Heart left ventricle (tissue), 16 donors: ENCODE data around the gene MKRN2OS. TPM values are rescaled to one million over a fixed set of nuclear protein-coding genes. Genes with fewer than 3 reads are reported as not detected.

Experiments used
- ATAC-seq, 4 donors: fragments of 200-7000 bp; cut with Tn5 transposase; one replicate each; pipeline ENCODE4 v1.9.1; 2020 to 2022; ENCODE audit warnings: moderate library complexity in 4 of 4, mild to moderate bottlenecking in 3 of 4, moderate number of reproducible peaks in 1 of 4
- DNase-seq, 5 donors: peaks; one replicate each; pipeline ENCODE4 v3.0.0-alpha.2; 2020
- H3K27ac ChIP-seq, 12 donors: fragments of 200-600 bp; sonication (generic) in 4 of 12; one replicate each; pipeline versions ENCODE4 v1.5.0 to v1.8.0; 2016 to 2022; ENCODE audit warnings: mild to moderate bottlenecking in 2 of 12
- H3K27me3 ChIP-seq, 9 donors: fragments of 200-600 bp; sonication (generic) in 2 of 9; one replicate each; pipeline versions ENCODE4 v1.5.1 to v1.8.0; 2016 to 2022; ENCODE audit warnings: mild to moderate bottlenecking in 3 of 9
- H3K36me3 ChIP-seq, 9 donors: fragments of 200-600 bp; sonication (generic) in 2 of 9; one replicate each; pipeline versions ENCODE4 v1.5.0 to v1.8.0; 2018 to 2022; ENCODE audit warnings: mild to moderate bottlenecking in 2 of 9
- H3K4me1 ChIP-seq, 12 donors: fragments of 200-600 bp; sonication (generic) in 4 of 12; one replicate each; pipeline versions ENCODE4 v1.5.0 to v1.8.0; 2016 to 2022; ENCODE audit warnings: mild to moderate bottlenecking in 3 of 12
- H3K4me3 ChIP-seq, 12 donors: fragments of 200-600 bp; sonication (generic) in 4 of 12; one replicate each; pipeline versions ENCODE4 v1.5.0 to v1.8.0; 2017 to 2022; ENCODE audit warnings: mild to moderate bottlenecking in 9 of 12, moderate library complexity in 4 of 12
- H3K9me3 ChIP-seq, 12 donors: fragments of 200-600 bp; sonication (generic) in 4 of 12; one replicate each; pipeline versions ENCODE4 v1.5.0 to v1.8.0; 2016 to 2022; ENCODE audit warnings: mild to moderate bottlenecking in 1 of 12
- POLR2A ChIP-seq, 2 donors: fragments of 450-650 bp; IDR thresholded peaks; one replicate each; pipeline ENCODE4 v1.6.1; 2017; ENCODE audit warnings: antibody characterized with exemption in 2 of 2, mild to moderate bottlenecking in 2 of 2, moderate library complexity in 2 of 2
- WGBS, 4 donors: extraction: QIAGEN DNeasy Blood & Tissue Kit in 2 of 4; methylation state at CpG; one replicate each; pipeline versions ENCODE4 v1.1.5 to v1.1.7; 2013 to 2018; 5-methylcytosine and 5-hydroxymethylcytosine counted together
- intact Hi-C, 10 donors: fragments of 100-400 bp; cut with DNase I; formaldehyde crosslinking; loops; one replicate each; pipeline versions ENCODE4 v1.11.1 to v1.14.2; 2022
- polyA plus RNA-seq, 2 donors: library from polyadenylated mRNA; stranded (reverse); fragments of 200-250 nt; gene quantifications; one replicate each; pipeline ENCODE4 v1.2.3, GENCODE V29; 2013
- total RNA-seq, 9 donors: library from RNA; depleted of rRNA in 2 of 9; stranded (reverse); fragments of >200 nt in 2 of 9; fragmentation: NEBNext Ultra II Directional in 3 of 9; extraction: Animal tissue kit (Norgen Biotek cat#: 25700) in 3 of 9; gene quantifications; one replicate each; pipeline versions ENCODE4 v1.1.0 to v1.2.4, GENCODE V29; 2016 to 2023
- TF ChIP-seq, protein P1 (sequence below), 12 donors: fragments of 200-600 bp; sonication (generic) in 4 of 12; IDR thresholded peaks; one replicate each; pipeline versions ENCODE4 v1.5.0 to v1.8.0; 2018 to 2022; ENCODE audit warnings: antibody characterized with exemption in 12 of 12, mild to moderate bottlenecking in 5 of 12
- donor health status: ischemic (EF 13 %, LVEDD 7.1; RV severe dilation, severe dysfunction).
- donor health status: healthy with polysubstance abuse.
- donor health status: DM: no; HTN: yes; CAD: no.
- donor health status: DM: no; HTN: no; CAD: no.
- donor health status: ischemic (EF 25% LVEDD 6.9; RV normal size, moderate dysfunction).
- donor health status: ischemic (EF 25% LVEDD 5.7; RV mildly dilated, moderate dysfunction).
- donor health status: healthy.
- donor health status: DM: yes; HTN: yes; CAD: no.
- donor health status: ischemic (EF 35%, LVEDD 5.7; RV mildly dilated, moderate dysfunction).
- donor health status: nonischemic (EF 11% LVEDD 7.7; RV severe dilation, severe dysfunction).
- donor health status: DM: yes; HTN: yes; CAD: no.
- donor health status: PGD.
- donor health status: ischemic (EF 29% LVEDD 5.4; RV normal size, mild dysfunction).
- donor health status: nonischemic (EF 23%, LVEDD 6.1; RV moderate dilation, normal function).

MKRN2OS gene
- total and polyA plus RNA-seq, 11 donors, result 0.42 to 11.4 (median 1.1) TPM; not detected in 4

DNA sequence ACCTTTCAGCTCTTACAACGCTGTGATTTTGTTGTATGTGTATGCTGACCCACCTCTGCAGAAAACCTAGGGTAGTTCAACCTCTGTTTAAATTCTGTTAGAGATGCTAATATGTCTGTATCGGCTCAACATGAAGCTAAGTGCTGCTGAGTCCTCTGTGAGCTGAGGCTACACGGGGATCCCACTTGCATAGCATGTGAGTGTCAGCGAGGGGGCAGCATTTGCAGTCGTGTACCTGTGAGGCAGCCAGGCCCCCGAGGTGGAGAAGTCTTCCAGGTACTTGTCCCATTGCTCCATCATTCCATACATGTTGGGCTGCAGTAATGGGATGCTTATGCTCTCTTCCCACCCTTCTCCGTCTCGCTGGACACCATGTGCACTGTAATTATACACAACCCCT is 3.7 kb downstream of the MKRN2OS start:
- Histone ChIP-seq H3K4me1 (no peaks in the 10 kb centered on the region), H3K4me3 (no peak overlapping the region), H3K27ac (no peak overlapping the region), H3K27me3 (no peaks in the 10 kb centered on the region), H3K9me3 (no peaks in the 10 kb centered on the region), H3K36me3 (peaks cover 0 to 16% (median 3%) of the 10 kb centered on the region in 9 donors)
- WGBS, 4 donors, result 55 to 68% (median 64%) methylated on average over 8 of the region's 8 CpGs
- ATAC-seq (peak in 2 of 4 donors; percentile 41 to 61), DNase-seq (peak in 2 of 5 donors; percentile 46 to 68)
- intact Hi-C loops, result loop anchor here in 1 of 10 donors (10.0 kb wide), 1 partner anchor 363 kb away; no protein-coding TSS in a partner anchor
- TF ChIP-seq POLR2A (IDR thresholded peaks at IDR 0.05), result no peak
- TF ChIP-seq, protein P1, sequence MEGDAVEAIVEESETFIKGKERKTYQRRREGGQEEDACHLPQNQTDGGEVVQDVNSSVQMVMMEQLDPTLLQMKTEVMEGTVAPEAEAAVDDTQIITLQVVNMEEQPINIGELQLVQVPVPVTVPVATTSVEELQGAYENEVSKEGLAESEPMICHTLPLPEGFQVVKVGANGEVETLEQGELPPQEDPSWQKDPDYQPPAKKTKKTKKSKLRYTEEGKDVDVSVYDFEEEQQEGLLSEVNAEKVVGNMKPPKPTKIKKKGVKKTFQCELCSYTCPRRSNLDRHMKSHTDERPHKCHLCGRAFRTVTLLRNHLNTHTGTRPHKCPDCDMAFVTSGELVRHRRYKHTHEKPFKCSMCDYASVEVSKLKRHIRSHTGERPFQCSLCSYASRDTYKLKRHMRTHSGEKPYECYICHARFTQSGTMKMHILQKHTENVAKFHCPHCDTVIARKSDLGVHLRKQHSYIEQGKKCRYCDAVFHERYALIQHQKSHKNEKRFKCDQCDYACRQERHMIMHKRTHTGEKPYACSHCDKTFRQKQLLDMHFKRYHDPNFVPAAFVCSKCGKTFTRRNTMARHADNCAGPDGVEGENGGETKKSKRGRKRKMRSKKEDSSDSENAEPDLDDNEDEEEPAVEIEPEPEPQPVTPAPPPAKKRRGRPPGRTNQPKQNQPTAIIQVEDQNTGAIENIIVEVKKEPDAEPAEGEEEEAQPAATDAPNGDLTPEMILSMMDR (IDR thresholded peaks at IDR 0.05), result peak in 8 of 12 donors; percentile 21 to 42 (median 30)

GRCh38 chr3:12536423-12536822 is 8.9 kb downstream of the MKRN2OS start:
- H3K9me3 ChIP-seq, result no peaks in the 10 kb centered on the region
- H3K36me3 ChIP-seq, result peaks cover 0 to 41% (median 24%) of the 10 kb centered on the region in 9 donors
- TF ChIP-seq POLR2A (IDR thresholded peaks at IDR 0.05), result no peak
- TF ChIP-seq, protein P1 (IDR thresholded peaks at IDR 0.05), result peak in 2 of 12 donors; percentile 10 to 14
- DNase-seq (no peak), ATAC-seq (no peak)
- intact Hi-C loops, result no loop called here
- no peak overlapping the region for H3K4me3 ChIP-seq
- WGBS, 4 donors, result 86 to 93% (median 89%) methylated on average over 6 of the region's 6 CpGs
- H3K27ac ChIP-seq, result no peak overlapping the region
- H3K4me1 ChIP-seq, result no peaks in the 10 kb centered on the region
- no peaks in the 10 kb centered on the region for H3K27me3 ChIP-seq

DNA sequence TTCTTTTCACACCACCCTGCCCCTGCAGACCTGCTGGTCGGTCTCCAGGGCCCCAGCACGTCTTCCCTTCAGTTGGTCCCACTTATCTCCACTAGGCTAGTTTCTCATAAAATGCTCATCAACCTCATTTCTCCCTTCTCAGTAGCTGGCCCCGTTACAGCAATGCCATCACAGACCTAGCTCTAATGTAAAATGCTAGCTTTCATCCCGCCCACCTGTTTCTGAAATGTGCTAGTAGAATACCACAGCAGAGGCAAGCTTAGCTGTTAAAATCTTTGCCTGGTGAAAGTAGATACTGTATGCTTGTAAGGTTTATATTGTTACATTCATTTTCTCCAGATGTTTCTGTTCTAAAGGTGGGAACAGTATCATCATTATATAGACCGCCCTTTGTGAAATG is 13.1 kb downstream of the MKRN2OS start:
- no peaks in the 10 kb centered on the region for H3K9me3 ChIP-seq
- H3K36me3 ChIP-seq, result peaks cover 0 to 47% (median 37%) of the 10 kb centered on the region in 9 donors
- intact Hi-C loops, result no loop called here
- no peak for DNase-seq
- 92 to 95% (median 95%) methylated on average over 5 of the region's 5 CpGs for WGBS, 4 donors
- no peaks in the 10 kb centered on the region for H3K4me1 ChIP-seq
- H3K4me3 ChIP-seq, result no peak overlapping the region
- H3K27me3 ChIP-seq, result no peaks in the 10 kb centered on the region
- H3K27ac ChIP-seq, result no peak overlapping the region
- no peak for TF ChIP-seq POLR2A (IDR thresholded peaks at IDR 0.05)
- TF ChIP-seq, protein P1 (IDR thresholded peaks at IDR 0.05), result no peak
- no peak for ATAC-seq

GRCh38 chr3:12527757-12528143 is 17.5 kb downstream of the MKRN2OS start:
- Histone ChIP-seq H3K27ac (no peak overlapping the region), H3K9me3 (no peaks in the 10 kb centered on the region), H3K4me1 (peaks cover 0 to 4% (median 0%) of the 10 kb centered on the region in 12 donors), H3K4me3 (no peak overlapping the region), H3K36me3 (peaks cover 0 to 53% (median 40%) of the 10 kb centered on the region in 9 donors), H3K27me3 (no peaks in the 10 kb centered on the region)
- intact Hi-C loops, result no loop called here
- no peak for ATAC-seq
- 78 to 93% (median 91%) methylated on average over 3 of the region's 3 CpGs for WGBS, 4 donors
- no peak for DNase-seq
- TF ChIP-seq, protein P1 (IDR thresholded peaks at IDR 0.05), result no peak
- TF ChIP-seq POLR2A (IDR thresholded peaks at IDR 0.05), result no peak
